ENCODE measurements around the gene ASAP3.

The ASAP3 gene

GRCh38 chr1:23483321-23484252 is at the start of gene ASAP3:
Gene ASAP3 (minus strand): TSS chr1:23484179. CDS start chr1:23484133, 46 bp downstream.
- in situ Hi-C loops (cut with MboI; ENCODE audit: low sequenced_read_pairs): no loop called here

- in situ Hi-C loops (cut with MboI; ENCODE audit: low sequenced_read_pairs): no loop called here
These were observed 49.5 kb upstream of the ASAP3 start for GRCh38 chr1:23533246-23534023.

GRCh38 chr1:23531562-23532094 is 47.6 kb upstream of the ASAP3 start:
- in situ Hi-C loops (cut with MboI; ENCODE audit: low sequenced_read_pairs): no loop called here

GRCh38 chr1:23530747-23531561 is 47.0 kb upstream of the ASAP3 start, which contains the start of gene E2F2:
Gene E2F2 (minus strand): TSS chr1:23531233. CDS start chr1:23530793, 440 bp downstream.
- in situ Hi-C loops (cut with MboI; ENCODE audit: low sequenced_read_pairs): no loop called here

GRCh38 chr1:23530087-23530746 is 46.2 kb upstream of the ASAP3 start:
- in situ Hi-C loops (cut with MboI; ENCODE audit: low sequenced_read_pairs): no loop called here

- in situ Hi-C loops (cut with MboI; ENCODE audit: low sequenced_read_pairs): no loop called here
These were observed 45.4 kb upstream of the ASAP3 start for GRCh38 chr1:23529146-23530086.

- in situ Hi-C loops (cut with MboI; ENCODE audit: low sequenced_read_pairs): no loop called here
These were observed 44.4 kb upstream of the ASAP3 start for GRCh38 chr1:23528250-23528978.

GRCh38 chr1:23527900-23528249 is 43.9 kb upstream of the ASAP3 start:
- in situ Hi-C loops (cut with MboI; ENCODE audit: low sequenced_read_pairs): no loop called here

- in situ Hi-C loops (cut with MboI; ENCODE audit: low sequenced_read_pairs): no loop called here
These were observed 43.4 kb upstream of the ASAP3 start for GRCh38 chr1:23527366-23527765.

GRCh38 chr1:23526329-23527041 is 42.5 kb upstream of the ASAP3 start:
- in situ Hi-C loops (cut with MboI; ENCODE audit: low sequenced_read_pairs): no loop called here

- in situ Hi-C loops (cut with MboI; ENCODE audit: low sequenced_read_pairs): no loop called here
These were observed 41.7 kb upstream of the ASAP3 start for GRCh38 chr1:23525558-23526250.

GRCh38 chr1:23524716-23525401 is 40.9 kb upstream of the ASAP3 start:
- in situ Hi-C loops (cut with MboI; ENCODE audit: low sequenced_read_pairs): no loop called here

GRCh38 chr1:23524163-23524562 is 40.2 kb upstream of the ASAP3 start:
- in situ Hi-C loops (cut with MboI; ENCODE audit: low sequenced_read_pairs): no loop called here

- in situ Hi-C loops (cut with MboI; ENCODE audit: low sequenced_read_pairs): no loop called here
These were observed 38.4 kb upstream of the ASAP3 start for GRCh38 chr1:23522244-23522982.

- in situ Hi-C loops (cut with MboI; ENCODE audit: low sequenced_read_pairs): no loop called here
These were observed 37.6 kb upstream of the ASAP3 start for GRCh38 chr1:23521588-23521987.

GRCh38 chr1:23517581-23517980 is 33.6 kb upstream of the ASAP3 start:
- in situ Hi-C loops (cut with MboI; ENCODE audit: low sequenced_read_pairs): no loop called here
